Epithelial cell of alveolus of lung (primary cell): ENCODE measurements around the gene TICAM1. TPM values are rescaled to one million over a fixed set of nuclear protein-coding genes. Genes with fewer than 3 reads are reported as not detected.

Experiments used
- total RNA-seq: library from RNA; depleted of rRNA; stranded (reverse); fragments of >200 nt; gene quantifications from 2 replicates; pipeline ENCODE4 v1.2.1, GENCODE V29; 2015

The TICAM1 gene
- total RNA-seq: 4.1 and 5.1 TPM in 2 replicates

GRCh38 chr19:4831304-4831978 lies at the start of gene TICAM1:
Gene TICAM1 (minus strand): TSS chr19:4831712. CDS start chr19:4818377, 13,335 bp downstream.

GRCh38 chr19:4867534-4868285 lies 36.2 kb upstream of the TICAM1 start, which contains the start of gene PLIN3:
Gene PLIN3 (minus strand): TSS chr19:4867667. CDS start chr19:4861394, 6,273 bp downstream.

DNA sequence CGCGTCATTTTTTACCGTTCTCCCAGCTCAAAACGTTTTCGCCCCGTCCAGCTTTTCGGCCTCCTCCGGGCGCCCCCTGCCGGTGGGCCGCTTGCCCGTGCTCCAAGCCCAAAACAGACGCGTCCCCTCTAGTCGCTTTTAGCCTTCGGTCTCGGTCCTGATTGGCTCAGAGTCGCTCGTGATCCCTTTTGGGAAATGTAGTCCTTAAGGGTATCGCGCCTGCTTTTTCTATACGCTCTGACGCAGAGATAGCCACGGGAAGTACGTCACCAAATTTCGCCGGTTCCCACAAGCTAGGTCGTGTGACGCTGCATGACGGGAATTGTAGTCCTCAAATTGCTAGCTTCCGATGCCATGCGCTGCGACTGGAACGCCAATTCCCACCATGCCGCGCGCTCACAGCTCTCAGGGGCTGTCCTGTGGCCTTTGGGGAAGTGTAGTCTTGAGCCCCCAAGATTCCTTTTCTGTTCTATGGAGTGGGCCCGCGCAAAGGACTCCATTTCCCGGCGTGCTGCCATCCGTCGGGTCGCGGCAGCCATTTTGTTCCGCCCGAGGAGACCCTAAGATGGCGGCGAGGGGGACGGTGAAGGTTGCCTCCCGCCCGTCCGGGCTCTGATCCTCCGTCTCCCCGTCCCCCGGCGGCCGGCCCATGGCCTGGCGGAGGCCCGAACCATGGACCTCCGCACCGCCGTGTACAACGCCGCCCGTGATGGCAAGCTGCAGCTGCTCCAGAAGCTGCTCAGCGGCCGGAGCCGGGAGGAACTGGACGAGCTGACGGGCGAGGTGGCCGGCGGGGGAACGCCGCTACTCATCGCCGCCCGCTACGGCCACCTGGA lies 40.1 kb downstream of the TICAM1 start, which contains the start of gene FEM1A:
Gene FEM1A (plus strand): TSS at position 552 of the 836 bp plus-strand sequence. CDS start 121 bp downstream, at position 673.

Other genes starting within 250 kb of the TICAM1 start
- 3.9 and 4.6 TPM in 2 replicates for gene TNFAIP8L1, start 192.2 kb downstream of the TICAM1 start, total RNA-seq
- gene MYDGF, start 161.4 kb downstream of the TICAM1 start, total RNA-seq: 94.0 and 239 TPM in 2 replicates
- 31.7 and 58.6 TPM in 2 replicates for gene DPP9, start 107.9 kb downstream of the TICAM1 start, total RNA-seq
- 11.7 and 12.5 TPM in 2 replicates for gene FEM1A, start 40.0 kb downstream of the TICAM1 start, total RNA-seq
- 66.3 and 146 TPM in 2 replicates for gene PLIN3, start 36.0 kb upstream of the TICAM1 start, total RNA-seq
- not detected in 2 replicates for gene ARRDC5, start 71.2 kb upstream of the TICAM1 start, total RNA-seq
- 19.1 and 53.4 TPM in 2 replicates for gene UHRF1, start 77.8 kb upstream of the TICAM1 start, total RNA-seq
- 19.1 and 32.8 TPM in 2 replicates for gene KDM4B, start 137.4 kb upstream of the TICAM1 start, total RNA-seq